B cell (primary cell): ENCODE results near the gene TMEM108.

Experiments used
- EZH2 ChIP-seq: IDR thresholded peaks from 2 replicates; pipeline ENCODE4 v1.6.1; 2012; ENCODE audit warnings: borderline replicate concordance, low read depth, mild to moderate bottlenecking, moderate library complexity, low read length; ENCODE audit not compliant: insufficient read depth, poor library complexity, severe bottlenecking
- TF ChIP-seq, protein P1 (sequence below): fragments of 200-600 bp; IDR thresholded peaks from one replicate; pipeline ENCODE4 v1.8.0; 2022; ENCODE audit warnings: antibody characterized with exemption, mild to moderate bottlenecking

DNA sequence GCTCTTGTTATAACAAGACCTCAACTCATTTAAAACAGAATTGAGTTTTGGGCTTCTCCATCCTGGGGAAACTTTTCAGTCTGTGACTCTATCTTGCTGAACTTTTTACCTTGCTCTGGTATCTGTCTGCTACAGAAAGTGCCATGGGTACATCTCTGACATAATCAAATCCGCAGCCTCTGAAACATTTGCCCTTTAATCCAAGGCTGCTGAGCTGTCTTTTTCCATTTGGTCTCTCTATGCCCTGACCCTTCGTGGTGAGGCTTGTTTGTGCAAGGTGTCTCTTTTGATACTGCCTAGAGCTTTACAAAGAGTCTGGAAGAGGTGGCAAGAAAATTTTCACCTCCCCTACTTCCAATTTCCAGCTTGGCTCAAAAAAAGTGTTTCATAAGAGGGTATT is 11.3 kb downstream of the TMEM108 start:
- TF ChIP-seq, protein P1, sequence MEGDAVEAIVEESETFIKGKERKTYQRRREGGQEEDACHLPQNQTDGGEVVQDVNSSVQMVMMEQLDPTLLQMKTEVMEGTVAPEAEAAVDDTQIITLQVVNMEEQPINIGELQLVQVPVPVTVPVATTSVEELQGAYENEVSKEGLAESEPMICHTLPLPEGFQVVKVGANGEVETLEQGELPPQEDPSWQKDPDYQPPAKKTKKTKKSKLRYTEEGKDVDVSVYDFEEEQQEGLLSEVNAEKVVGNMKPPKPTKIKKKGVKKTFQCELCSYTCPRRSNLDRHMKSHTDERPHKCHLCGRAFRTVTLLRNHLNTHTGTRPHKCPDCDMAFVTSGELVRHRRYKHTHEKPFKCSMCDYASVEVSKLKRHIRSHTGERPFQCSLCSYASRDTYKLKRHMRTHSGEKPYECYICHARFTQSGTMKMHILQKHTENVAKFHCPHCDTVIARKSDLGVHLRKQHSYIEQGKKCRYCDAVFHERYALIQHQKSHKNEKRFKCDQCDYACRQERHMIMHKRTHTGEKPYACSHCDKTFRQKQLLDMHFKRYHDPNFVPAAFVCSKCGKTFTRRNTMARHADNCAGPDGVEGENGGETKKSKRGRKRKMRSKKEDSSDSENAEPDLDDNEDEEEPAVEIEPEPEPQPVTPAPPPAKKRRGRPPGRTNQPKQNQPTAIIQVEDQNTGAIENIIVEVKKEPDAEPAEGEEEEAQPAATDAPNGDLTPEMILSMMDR: no peak
- TF ChIP-seq EZH2: no peak
